SJSA1 (cell line): ENCODE measurements around the gene SPTBN1. TPM values are rescaled to one million over a fixed set of nuclear protein-coding genes. Genes with fewer than 3 reads are reported as not detected.
A peak's percentile ranks its signal among the peaks of the same experiment; 100 is the strongest.

Experiments
- DNase-seq, 2 experiments: peaks; one replicate each; pipeline ENCODE4 v3.0.0-alpha.2; 2015 to 2020; ENCODE audit warnings: low spot score in 2 of 2, low read depth in 1 of 2
- H3K27ac ChIP-seq: fragments of 250-450 bp; sonication (Bioruptor Pico); 2 replicates; pipeline ENCODE4 v1.5.1; 2020; ENCODE audit warnings: mild to moderate bottlenecking, moderate library complexity
- H3K27me3 ChIP-seq: fragments of 250-450 bp; sonication (Bioruptor Pico); replicated peaks from 2 replicates; pipeline ENCODE4 v1.5.1; 2020; ENCODE audit warnings: mild to moderate bottlenecking, moderate library complexity
- H3K36me3 ChIP-seq: fragments of 250-450 bp; sonication (Bioruptor Pico); 2 replicates; pipeline ENCODE4 v1.5.1; 2020; ENCODE audit warnings: mild to moderate bottlenecking
- H3K4me1 ChIP-seq: fragments of 250-450 bp; sonication (Bioruptor Pico); replicated peaks from 2 replicates; pipeline ENCODE4 v1.6.1; 2021; ENCODE audit warnings: mild to moderate bottlenecking
- H3K4me3 ChIP-seq: fragments of 250-450 bp; sonication (Bioruptor Pico); 2 replicates; pipeline ENCODE4 v1.5.1; 2020; ENCODE audit warnings: mild to moderate bottlenecking
- H3K9me3 ChIP-seq: fragments of 250-450 bp; sonication (Bioruptor Pico); replicated peaks from 2 replicates; pipeline ENCODE4 v1.5.1; 2020; ENCODE audit warnings: mild to moderate bottlenecking
- total RNA-seq: library from RNA; depleted of rRNA; stranded (reverse); fragments of >200 nt; shearing (Covaris generic); gene quantifications from 2 replicates; pipeline ENCODE4 v1.2.3, GENCODE V29; 2014

SPTBN1 gene
- total RNA-seq, 1 experiment from 2014 or later = 180 TPM

DNA sequence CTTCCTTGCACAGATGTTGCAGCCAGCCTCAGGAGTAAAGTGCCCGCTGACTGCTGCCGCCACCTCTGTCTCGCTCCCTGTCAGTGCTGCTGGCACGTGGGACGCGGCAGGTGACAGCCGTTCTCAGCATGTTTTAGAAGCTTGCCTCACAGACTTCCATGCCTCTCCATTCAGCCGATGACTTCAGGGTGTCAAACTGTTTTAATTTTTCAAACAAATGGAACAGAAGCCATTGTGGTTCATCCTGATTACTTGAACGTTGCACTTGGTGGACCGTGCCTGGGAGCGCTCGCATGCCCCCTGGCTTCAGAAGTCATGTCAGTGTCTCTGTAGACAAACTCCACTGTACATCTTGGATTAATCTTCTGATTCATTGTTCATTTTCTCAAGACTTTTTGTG, 204.6 kb downstream of the SPTBN1 start:
- no peak overlapping the region for H3K4me3 ChIP-seq
- H3K27me3 ChIP-seq = no peaks in the 10 kb centered on the region
- no peak overlapping the region for H3K27ac ChIP-seq
- no peaks in the 10 kb centered on the region for H3K9me3 ChIP-seq
- H3K36me3 ChIP-seq = peaks cover 97% of the 10 kb centered on the region
- peaks cover 23% of the 10 kb centered on the region for H3K4me1 ChIP-seq
- no peak for DNase-seq

DNA sequence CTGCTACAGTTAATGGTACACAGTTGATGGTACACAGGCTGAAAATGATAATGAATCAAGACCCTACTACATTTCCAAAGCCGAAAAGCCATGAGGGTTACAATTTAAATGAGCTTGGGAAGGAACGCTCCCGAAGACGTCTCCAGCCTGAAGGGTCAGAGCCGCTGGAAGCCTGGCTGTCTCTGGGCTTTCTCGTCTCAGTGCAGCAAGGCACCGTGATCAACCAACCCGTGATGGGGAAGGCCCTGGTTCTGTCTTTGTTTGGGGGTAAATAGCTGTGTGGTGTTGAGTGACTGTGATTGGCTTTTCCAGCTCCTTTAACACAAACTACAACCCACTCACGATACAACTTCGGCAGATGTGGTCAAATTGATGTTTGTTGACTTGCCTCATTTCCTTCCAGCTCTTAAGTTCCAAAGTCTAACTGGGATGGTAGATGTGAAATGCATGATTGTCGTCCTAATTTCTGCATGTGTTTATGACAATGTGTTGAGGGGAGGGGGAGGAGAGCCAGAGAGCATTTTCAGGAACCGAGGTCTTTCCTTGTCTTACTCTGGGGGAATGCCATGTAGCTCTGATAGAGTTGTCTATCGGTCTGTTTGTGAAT, 207.4 kb downstream of the SPTBN1 start:
- peaks cover 99% of the 10 kb centered on the region for H3K36me3 ChIP-seq
- no peak for DNase-seq

DNA sequence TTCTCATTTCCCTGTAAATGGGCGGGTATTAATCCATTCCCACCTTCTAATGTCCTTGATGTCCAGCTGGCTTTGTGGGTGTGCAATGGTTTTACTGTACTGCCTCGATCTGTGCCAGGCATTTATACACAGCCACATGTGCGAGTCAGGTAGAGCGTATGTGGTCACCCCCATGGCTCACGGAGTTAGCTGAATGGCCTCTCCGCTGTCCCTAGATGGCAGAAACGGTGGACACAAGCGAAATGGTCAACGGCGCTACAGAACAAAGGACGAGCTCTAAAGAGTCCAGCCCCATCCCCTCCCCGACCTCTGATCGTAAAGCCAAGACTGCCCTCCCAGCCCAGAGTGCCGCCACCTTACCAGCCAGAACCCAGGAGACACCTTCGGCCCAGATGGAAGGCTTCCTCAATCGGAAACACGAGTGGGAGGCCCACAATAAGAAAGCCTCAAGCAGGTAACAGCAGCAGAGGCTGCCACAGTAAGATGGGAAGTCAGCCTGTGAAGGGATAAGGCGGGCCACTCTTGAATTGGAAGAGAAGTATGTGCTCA, 208.2 kb downstream of the SPTBN1 start:
- peaks cover 16% of the 10 kb centered on the region for H3K4me1 ChIP-seq
- H3K9me3 ChIP-seq = no peaks in the 10 kb centered on the region
- H3K27ac ChIP-seq = no peak overlapping the region
- no peaks in the 10 kb centered on the region for H3K27me3 ChIP-seq
- DNase-seq = no peak
- H3K4me3 ChIP-seq = no peak overlapping the region
- H3K36me3 ChIP-seq = peaks cover 100% of the 10 kb centered on the region

More for the DNA sequence above, 207.4 kb downstream of the SPTBN1 start:
- no peak overlapping the region for H3K27ac ChIP-seq
- no peaks in the 10 kb centered on the region for H3K9me3 ChIP-seq
- no peak overlapping the region for H3K4me3 ChIP-seq
- H3K4me1 ChIP-seq = peaks cover 21% of the 10 kb centered on the region
- H3K27me3 ChIP-seq = no peaks in the 10 kb centered on the region

DNA sequence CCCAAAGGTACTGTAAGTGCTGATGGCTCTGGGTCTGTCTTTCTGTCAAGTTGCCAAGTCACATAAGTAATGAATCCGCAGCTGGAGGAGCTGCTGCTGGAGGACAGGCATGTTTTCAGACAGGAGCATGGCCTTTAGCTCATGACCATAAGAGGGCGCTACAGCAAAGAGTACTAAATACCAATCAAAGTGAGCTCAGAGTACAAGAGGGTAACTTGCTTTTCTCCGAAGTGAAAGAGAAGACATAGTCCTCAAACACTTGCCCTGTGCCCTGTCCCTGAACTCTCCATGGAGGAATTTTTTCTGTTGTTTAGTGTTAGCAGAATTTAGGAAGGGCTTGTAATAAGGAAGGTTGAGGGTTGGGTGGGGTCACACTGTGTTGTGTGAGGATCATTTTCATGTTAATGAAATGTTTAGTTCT, 209.3 kb downstream of the SPTBN1 start:
- Histone ChIP-seq H3K4me1 (peaks cover 16% of the 10 kb centered on the region), H3K27me3 (no peaks in the 10 kb centered on the region), H3K9me3 (no peaks in the 10 kb centered on the region), H3K36me3 (peaks cover 100% of the 10 kb centered on the region), H3K27ac (no peak overlapping the region), H3K4me3 (no peak overlapping the region)
- peak in 1 of 2 experiments; percentile 41 for DNase-seq

DNA sequence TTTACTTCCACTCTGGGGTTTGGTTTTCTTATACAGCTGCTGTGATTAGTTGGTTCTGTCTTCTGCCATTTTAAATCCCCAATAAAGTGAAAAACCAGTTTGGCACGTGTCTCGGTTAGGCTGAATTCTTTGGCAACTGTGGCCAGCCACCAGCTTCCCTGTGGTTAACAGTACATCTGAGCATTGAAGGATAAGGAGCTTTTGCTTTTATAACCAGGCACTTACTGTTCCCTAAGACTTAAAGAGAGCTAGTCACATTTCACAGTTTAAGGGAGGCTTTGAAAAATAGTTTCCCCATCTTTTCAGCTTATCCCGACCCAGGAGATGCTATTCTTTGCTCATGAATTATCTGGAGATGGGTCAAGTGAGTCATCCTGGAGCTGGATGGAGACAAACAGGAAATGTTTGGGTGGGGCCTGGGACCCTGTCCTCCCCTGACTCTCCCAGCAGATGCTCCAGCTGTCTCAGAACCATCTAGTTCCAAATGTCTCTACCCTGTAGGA, 210.1 kb downstream of the SPTBN1 start:
- H3K27ac ChIP-seq = no peak overlapping the region
- peaks cover 16% of the 10 kb centered on the region for H3K4me1 ChIP-seq
- no peaks in the 10 kb centered on the region for H3K27me3 ChIP-seq
- peak in 1 of 2 experiments; percentile 47 for DNase-seq
- H3K4me3 ChIP-seq = no peak overlapping the region
- peaks cover 95% of the 10 kb centered on the region for H3K36me3 ChIP-seq
- no peaks in the 10 kb centered on the region for H3K9me3 ChIP-seq

DNA sequence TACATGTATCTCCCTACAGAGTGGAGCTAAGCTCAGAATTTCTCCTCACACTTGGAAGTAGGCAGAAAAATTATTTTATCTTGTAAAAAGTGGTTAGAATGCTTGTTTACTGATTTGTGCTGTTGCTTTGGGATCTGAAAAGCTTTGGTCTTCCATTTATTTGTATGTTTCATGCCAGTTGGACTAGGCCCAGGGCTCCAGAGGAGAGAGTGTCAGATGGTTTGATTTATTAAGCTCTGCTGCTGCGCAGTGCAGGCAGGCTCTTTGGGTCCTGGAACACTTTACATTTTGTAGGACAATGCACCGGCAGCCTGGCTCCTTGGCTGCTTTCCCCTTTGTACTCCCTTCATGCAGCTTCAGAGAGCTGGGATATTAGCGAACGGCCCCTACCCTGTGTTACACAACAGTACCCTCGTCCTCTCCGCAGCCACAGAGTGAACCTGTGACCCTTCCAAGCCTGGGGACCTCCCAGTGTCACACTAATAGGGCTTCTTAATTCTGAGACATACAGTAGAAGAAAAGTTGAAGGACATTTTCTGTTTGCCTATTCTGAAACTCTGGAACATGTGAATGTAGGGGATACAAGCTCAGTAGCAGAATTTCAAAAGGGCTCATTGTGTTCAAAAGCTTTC, 210.6 kb downstream of the SPTBN1 start:
- peaks cover 89% of the 10 kb centered on the region for H3K36me3 ChIP-seq
- no peak overlapping the region for H3K4me3 ChIP-seq
- no peak overlapping the region for H3K27ac ChIP-seq
- no peak for DNase-seq
- H3K4me1 ChIP-seq = peaks cover 16% of the 10 kb centered on the region
- H3K9me3 ChIP-seq = no peaks in the 10 kb centered on the region
- H3K27me3 ChIP-seq = no peaks in the 10 kb centered on the region

DNA sequence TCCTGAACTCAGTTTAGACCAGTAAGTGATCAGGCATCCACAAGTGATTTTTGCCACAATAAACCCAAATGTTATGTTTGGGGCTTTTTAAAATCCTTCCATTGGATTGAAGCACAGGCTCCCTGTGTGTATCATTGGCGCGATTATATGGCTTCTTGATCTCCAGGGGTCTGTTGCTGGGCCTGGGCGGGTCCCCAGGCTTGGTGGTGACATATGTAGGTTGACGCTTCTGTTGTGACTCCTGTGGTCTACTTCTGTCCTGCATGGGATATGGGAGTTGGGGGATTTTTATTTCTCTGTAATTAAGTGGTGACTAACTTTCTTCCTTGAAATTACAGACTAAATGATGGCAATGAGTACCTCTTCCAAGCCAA, 211.1 kb downstream of the SPTBN1 start:
- Histone ChIP-seq H3K4me1 (peaks cover 16% of the 10 kb centered on the region), H3K27me3 (no peaks in the 10 kb centered on the region), H3K36me3 (peaks cover 84% of the 10 kb centered on the region), H3K9me3 (no peaks in the 10 kb centered on the region), H3K4me3 (no peak overlapping the region), H3K27ac (no peak overlapping the region)
- DNase-seq = no peak

DNA sequence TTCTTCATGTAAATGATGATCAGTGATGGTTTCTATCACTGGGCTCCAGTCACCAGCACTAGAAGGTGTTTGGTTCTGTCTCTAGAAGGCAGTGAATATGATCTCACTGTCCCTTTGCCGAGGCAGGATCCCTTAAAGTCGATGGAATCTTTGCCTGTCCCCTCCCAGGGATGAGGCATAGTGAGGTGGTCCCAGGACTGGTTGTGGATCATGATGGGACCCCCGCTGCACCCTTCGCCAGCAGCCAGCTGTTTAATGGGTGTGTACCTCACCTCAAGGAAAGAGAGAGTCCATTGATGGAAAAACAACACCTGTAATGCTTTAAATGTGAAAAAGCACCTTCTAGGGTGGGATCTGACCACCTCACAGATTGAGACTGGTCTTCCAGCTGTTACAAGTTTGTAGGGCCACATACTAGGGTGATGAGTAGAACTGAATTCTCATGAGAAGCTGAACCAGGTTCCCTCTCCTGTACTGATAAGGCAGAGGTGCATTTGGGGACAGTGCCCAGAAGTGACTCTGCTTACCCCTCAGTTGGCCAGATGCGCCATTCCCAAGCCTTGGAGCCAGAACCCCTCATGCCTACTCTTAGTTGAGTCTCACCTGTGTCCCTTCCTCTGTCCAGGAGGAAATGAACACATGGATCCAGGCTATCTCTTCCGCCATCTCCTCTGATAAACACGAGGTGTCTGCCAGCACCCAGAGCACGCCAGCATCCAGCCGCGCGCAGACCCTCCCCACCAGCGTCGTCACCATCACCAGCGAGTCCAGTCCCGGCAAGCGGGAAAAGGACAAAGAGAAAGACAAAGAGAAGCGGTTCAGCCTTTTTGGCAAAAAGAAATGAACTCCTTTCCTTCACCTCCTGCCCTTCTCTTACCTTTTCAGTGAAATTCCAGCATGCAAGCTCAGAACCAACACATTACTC, 211.9 kb downstream of the SPTBN1 start:
- Histone ChIP-seq H3K4me3 (no peak overlapping the region), H3K27ac (no peak overlapping the region), H3K36me3 (peaks cover 77% of the 10 kb centered on the region), H3K4me1 (peaks cover 20% of the 10 kb centered on the region), H3K27me3 (no peaks in the 10 kb centered on the region), H3K9me3 (no peaks in the 10 kb centered on the region)
- DNase-seq = no peak

DNA sequence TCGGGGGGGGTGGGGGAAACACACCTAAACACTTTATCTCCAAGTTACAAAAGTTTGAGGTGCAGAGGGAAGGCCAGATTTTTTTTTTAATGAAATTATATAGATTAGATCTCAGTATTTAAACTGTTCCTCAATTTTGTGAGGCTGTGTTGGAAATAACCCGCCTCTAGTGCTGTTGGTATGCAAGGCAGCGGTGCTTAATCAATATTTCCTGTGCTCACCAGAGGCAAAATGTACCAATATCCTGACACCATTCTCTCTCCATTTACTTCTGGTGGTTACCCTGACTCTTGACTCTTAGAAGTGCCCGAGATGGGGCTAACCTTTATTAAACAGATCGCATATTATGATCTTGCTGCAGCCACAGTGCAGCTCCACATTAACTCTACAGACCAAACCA, 212.6 kb downstream of the SPTBN1 start:
- peaks cover 27% of the 10 kb centered on the region for H3K4me1 ChIP-seq
- H3K4me3 ChIP-seq = no peak overlapping the region
- no peaks in the 10 kb centered on the region for H3K27me3 ChIP-seq
- peaks cover 70% of the 10 kb centered on the region for H3K36me3 ChIP-seq
- DNase-seq = no peak
- no peak overlapping the region for H3K27ac ChIP-seq
- H3K9me3 ChIP-seq = no peaks in the 10 kb centered on the region

DNA sequence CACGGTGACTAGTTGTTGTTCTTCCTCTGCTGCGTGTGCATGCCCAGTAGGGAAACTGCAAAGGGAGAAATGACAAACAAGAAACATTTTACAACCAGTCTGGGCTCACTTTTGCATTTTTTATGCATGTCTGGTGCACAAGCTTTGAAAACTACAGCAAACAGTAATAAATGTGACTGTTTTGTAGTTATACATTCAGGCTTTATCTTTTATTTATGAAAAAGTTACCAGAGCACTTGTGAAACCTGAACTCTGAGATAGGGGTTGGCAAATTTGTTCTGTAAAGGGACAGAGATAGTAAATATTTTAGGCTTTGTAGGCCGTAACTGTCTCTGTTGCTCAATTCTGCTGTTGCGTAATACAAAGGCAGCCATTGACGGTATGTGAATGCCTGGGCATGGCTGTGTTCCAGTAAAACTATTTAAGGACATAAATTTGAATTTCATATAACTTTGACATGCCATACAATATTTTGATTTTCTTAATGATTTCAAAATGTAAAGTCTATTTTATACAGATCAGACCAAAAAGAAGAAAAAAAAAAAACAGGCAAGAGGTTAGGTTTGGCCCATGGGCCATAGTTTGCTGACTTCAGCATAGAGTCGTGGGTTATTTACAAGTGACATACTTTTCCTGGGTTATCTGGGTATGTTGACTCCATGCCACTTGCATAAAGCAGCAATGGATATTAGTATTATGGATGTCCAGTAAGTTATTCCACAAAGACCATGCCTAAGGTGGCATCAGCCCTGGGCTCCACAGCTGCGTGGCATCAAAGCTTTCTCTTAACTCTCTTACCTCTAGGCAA, 213.8 kb downstream of the SPTBN1 start:
- Histone ChIP-seq H3K27me3 (no peaks in the 10 kb centered on the region), H3K4me1 (peaks cover 30% of the 10 kb centered on the region), H3K36me3 (peaks cover 58% of the 10 kb centered on the region), H3K27ac (no peak overlapping the region), H3K9me3 (no peaks in the 10 kb centered on the region), H3K4me3 (no peak overlapping the region)
- no peak for DNase-seq

DNA sequence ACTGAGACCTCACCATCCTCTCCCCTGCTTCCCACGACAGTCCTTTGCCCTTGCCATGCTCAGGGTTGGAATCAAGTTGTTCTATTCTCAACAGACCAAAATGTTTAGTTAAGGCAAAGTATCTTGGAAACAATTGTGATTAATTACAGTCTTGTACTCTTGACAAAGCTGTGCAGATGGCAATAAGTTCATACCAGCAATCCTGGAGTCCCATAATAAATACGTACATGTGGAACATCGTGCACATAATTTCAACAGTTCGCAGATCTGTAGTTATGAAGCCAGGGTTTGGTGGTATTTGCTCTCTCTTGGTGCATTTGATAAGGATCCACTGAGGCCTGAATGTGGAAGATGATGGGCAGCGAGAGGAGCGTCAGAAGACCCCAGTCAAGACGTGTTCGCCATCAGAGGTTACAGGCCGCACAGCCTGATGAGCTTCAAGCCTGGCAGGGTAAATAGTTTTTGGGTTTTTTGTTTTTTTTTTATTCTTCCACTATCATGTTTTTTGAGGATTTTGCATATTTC, 214.4 kb downstream of the SPTBN1 start:
- no peak overlapping the region for H3K27ac ChIP-seq
- peaks cover 25% of the 10 kb centered on the region for H3K4me1 ChIP-seq
- H3K36me3 ChIP-seq = peaks cover 51% of the 10 kb centered on the region

DNA sequence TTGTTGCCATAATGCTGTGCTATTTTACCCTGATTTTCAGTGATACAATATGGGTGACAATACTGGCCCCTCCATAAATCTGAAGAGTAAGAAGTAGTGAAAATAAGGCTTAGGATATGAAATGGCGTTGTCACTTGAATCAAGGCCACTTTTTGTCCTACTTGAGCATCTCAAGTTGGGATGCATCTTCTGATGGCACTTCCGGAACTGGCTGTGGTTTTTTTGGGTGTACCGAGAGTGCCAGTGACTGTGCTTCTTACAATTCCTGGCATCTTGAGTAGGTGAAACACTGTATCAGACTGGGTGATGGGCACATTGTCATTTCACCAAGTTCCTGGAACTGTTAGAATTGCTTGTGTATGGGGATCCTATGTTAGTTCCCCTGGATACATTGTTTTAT, 214.9 kb downstream of the SPTBN1 start:
- H3K9me3 ChIP-seq = no peaks in the 10 kb centered on the region
- H3K27ac ChIP-seq = no peak overlapping the region
- DNase-seq = no peak
- H3K27me3 ChIP-seq = no peaks in the 10 kb centered on the region
- H3K4me1 ChIP-seq = peaks cover 20% of the 10 kb centered on the region
- no peak overlapping the region for H3K4me3 ChIP-seq
- H3K36me3 ChIP-seq = peaks cover 47% of the 10 kb centered on the region

More for the DNA sequence above, 214.4 kb downstream of the SPTBN1 start:
- Histone ChIP-seq H3K27me3 (no peaks in the 10 kb centered on the region), H3K4me3 (no peak overlapping the region), H3K9me3 (no peaks in the 10 kb centered on the region)
- no peak for DNase-seq
